ENCODE results near the gene TSPAN33. TPM values are rescaled to one million over a fixed set of nuclear protein-coding genes. Genes with fewer than 3 reads are reported as not detected.

The TSPAN33 gene
- total RNA-seq, 1 experiment from 2014 or later, result 12.4 TPM

DNA sequence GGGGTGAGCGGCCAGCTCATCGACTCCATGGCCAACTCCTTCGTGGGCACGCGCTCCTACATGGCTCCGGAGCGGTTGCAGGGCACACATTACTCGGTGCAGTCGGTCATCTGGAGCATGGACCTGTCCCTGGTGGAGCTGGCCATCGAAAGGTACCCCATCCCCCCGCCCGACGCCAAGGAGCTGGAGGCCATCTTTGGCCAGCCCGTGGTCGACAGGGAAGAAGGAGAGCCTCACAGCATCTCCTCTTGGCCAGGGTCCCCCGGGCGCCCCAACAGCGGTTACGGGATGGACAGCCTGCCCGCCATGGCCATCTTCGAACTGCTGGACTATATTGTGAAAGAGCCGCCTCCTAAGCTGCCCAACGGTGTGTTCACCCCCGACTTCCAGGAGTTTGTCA is 17.4 kb upstream of the TSPAN33 start:
- no peak for DNase-seq
- H3K27ac Mint-ChIP-seq (ENCODE audit: unreplicated experiment), result no peak overlapping the region
- CTCF ChIA-PET, result no interaction called here
- H3K27me3 Mint-ChIP-seq (ENCODE audit: unreplicated experiment), result peaks cover 14% of the 10 kb centered on the region
- no TSS peak for BruUV-seq (replicated peaks)
- intact Hi-C loops (cut with micrococcal nuclease; ENCODE audit: unreplicated experiment), result no loop called here
- no peaks in the 10 kb centered on the region for H3K36me3 Mint-ChIP-seq (ENCODE audit: insufficient read depth, unreplicated experiment)
- no peaks in the 10 kb centered on the region for H3K4me1 Mint-ChIP-seq (ENCODE audit: low read depth, unreplicated experiment)
- H3K9me3 Mint-ChIP-seq (ENCODE audit: low read depth, unreplicated experiment), result no peaks in the 10 kb centered on the region
- TF ChIP-seq, protein P1, sequence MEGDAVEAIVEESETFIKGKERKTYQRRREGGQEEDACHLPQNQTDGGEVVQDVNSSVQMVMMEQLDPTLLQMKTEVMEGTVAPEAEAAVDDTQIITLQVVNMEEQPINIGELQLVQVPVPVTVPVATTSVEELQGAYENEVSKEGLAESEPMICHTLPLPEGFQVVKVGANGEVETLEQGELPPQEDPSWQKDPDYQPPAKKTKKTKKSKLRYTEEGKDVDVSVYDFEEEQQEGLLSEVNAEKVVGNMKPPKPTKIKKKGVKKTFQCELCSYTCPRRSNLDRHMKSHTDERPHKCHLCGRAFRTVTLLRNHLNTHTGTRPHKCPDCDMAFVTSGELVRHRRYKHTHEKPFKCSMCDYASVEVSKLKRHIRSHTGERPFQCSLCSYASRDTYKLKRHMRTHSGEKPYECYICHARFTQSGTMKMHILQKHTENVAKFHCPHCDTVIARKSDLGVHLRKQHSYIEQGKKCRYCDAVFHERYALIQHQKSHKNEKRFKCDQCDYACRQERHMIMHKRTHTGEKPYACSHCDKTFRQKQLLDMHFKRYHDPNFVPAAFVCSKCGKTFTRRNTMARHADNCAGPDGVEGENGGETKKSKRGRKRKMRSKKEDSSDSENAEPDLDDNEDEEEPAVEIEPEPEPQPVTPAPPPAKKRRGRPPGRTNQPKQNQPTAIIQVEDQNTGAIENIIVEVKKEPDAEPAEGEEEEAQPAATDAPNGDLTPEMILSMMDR (IDR thresholded peaks at IDR 0.05; ENCODE audit: unreplicated experiment), result no peak
- no peak overlapping the region for H3K4me3 Mint-ChIP-seq (ENCODE audit: low read depth, unreplicated experiment)

- BruUV-seq (replicated peaks), result no TSS peak
- H3K9me3 Mint-ChIP-seq (ENCODE audit: low read depth, unreplicated experiment), result no peaks in the 10 kb centered on the region
- CTCF ChIA-PET, result no interaction called here
- H3K36me3 Mint-ChIP-seq (ENCODE audit: insufficient read depth, unreplicated experiment), result no peaks in the 10 kb centered on the region
- H3K4me3 Mint-ChIP-seq (ENCODE audit: low read depth, unreplicated experiment), result no peak overlapping the region
- TF ChIP-seq, protein P1 (IDR thresholded peaks at IDR 0.05; ENCODE audit: unreplicated experiment), result no peak
- DNase-seq, result no peak
- intact Hi-C loops (cut with micrococcal nuclease; ENCODE audit: unreplicated experiment), result no loop called here
- H3K4me1 Mint-ChIP-seq (ENCODE audit: low read depth, unreplicated experiment), result no peaks in the 10 kb centered on the region
- H3K27ac Mint-ChIP-seq (ENCODE audit: unreplicated experiment), result no peak overlapping the region
- H3K27me3 Mint-ChIP-seq (ENCODE audit: unreplicated experiment), result peaks cover 14% of the 10 kb centered on the region
Measured at GRCh38 chr7:129127601-129128000, 16.9 kb upstream of the TSPAN33 start.

DNA sequence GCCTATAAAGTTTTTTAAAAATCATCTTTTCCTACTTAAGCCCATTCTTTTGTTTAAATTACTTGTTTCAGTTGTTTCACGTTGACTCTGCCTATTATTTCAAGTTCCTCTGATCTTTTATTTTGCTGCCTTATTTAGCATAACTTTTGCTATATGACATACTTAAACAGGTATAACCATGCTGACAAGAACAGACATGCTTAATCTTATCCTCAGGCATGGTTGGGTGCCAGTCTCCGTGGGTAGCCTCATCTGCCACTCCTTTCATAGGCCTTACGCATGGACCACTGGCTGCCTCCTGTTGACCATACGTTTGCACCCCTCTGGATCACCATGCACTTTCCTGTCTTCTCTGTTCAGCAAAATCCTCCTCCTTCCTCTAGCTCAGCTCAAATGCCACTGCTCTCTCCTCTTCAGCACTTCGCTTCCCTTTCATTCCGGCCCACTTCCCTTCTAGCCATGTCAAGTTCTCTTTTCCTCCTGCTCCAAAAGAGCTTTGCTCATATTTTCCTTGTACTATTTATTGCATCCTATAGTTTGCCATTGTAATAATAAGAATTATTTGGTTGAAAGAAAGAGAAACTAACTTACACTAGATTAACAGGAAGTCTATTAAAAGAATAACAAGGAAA is 10.0 kb upstream of the TSPAN33 start:
- intact Hi-C loops (cut with micrococcal nuclease; ENCODE audit: unreplicated experiment), result no loop called here
- Mint-ChIP-seq H3K27me3 (ENCODE audit: unreplicated experiment) (no peaks in the 10 kb centered on the region), H3K27ac (ENCODE audit: unreplicated experiment) (no peak overlapping the region), H3K9me3 (ENCODE audit: low read depth, unreplicated experiment) (no peaks in the 10 kb centered on the region), H3K36me3 (ENCODE audit: insufficient read depth, unreplicated experiment) (no peaks in the 10 kb centered on the region), H3K4me1 (ENCODE audit: low read depth, unreplicated experiment) (no peaks in the 10 kb centered on the region), H3K4me3 (ENCODE audit: low read depth, unreplicated experiment) (no peak overlapping the region)
- CTCF ChIA-PET, result no interaction called here
- no peak for DNase-seq
- BruUV-seq (replicated peaks), result no TSS peak
- TF ChIP-seq, protein P1 (IDR thresholded peaks at IDR 0.05; ENCODE audit: unreplicated experiment), result no peak

- TF ChIP-seq, protein P1 (IDR thresholded peaks at IDR 0.05; ENCODE audit: unreplicated experiment), result no peak
- Mint-ChIP-seq H3K36me3 (ENCODE audit: insufficient read depth, unreplicated experiment) (no peaks in the 10 kb centered on the region), H3K4me1 (ENCODE audit: low read depth, unreplicated experiment) (no peaks in the 10 kb centered on the region), H3K27me3 (ENCODE audit: unreplicated experiment) (peaks cover 5% of the 10 kb centered on the region), H3K9me3 (ENCODE audit: low read depth, unreplicated experiment) (no peaks in the 10 kb centered on the region), H3K27ac (ENCODE audit: unreplicated experiment) (no peak overlapping the region), H3K4me3 (ENCODE audit: low read depth, unreplicated experiment) (no peak overlapping the region)
- no peak for DNase-seq
- intact Hi-C loops (cut with micrococcal nuclease; ENCODE audit: unreplicated experiment), result no loop called here
- CTCF ChIA-PET, result no interaction called here
- no TSS peak for BruUV-seq (replicated peaks)
Measured at GRCh38 chr7:129136887-129137642, 7.4 kb upstream of the TSPAN33 start.
